T-helper 1 cell treated with Interleukin-12 subunit alpha and Interleukin-12 subunit beta and Interleukin-4 antibody, amounts not matched to agents 30 μg/mL and 1 μg/mL, for 36 hours (primary cell): Measurements from ENCODE around the gene FAM90A26.
"Not testable (repeated sequence)": the region's sequence is repeated elsewhere in the genome, so short reads cannot be mapped to it uniquely, and the experiment has no call there.

Source experiments
- H3K27ac Mint-ChIP-seq: one replicate; pipeline ENCODE4 v1.8.0; 2021; ENCODE audit warnings: mild to moderate bottlenecking, mixed read lengths
- H3K27me3 Mint-ChIP-seq: one replicate; pipeline ENCODE4 v1.8.0; 2021; ENCODE audit warnings: low read depth, mixed read lengths
- H3K36me3 Mint-ChIP-seq: one replicate; pipeline ENCODE4 v1.8.0; 2021; ENCODE audit warnings: low read depth, mixed read lengths
- H3K4me1 Mint-ChIP-seq: one replicate; pipeline ENCODE4 v1.8.0; 2021; ENCODE audit warnings: low read depth, mixed read lengths
- H3K4me3 Mint-ChIP-seq: one replicate; pipeline ENCODE4 v1.8.0; 2021; ENCODE audit warnings: mild to moderate bottlenecking, moderate library complexity, mixed read lengths
- H3K9me3 Mint-ChIP-seq: one replicate; pipeline ENCODE4 v1.8.0; 2021; ENCODE audit warnings: mixed read lengths

Gene FAM90A26

GRCh38 chr4:9169791-9170459 lies at the start of gene FAM90A26:
TSS of gene FAM90A26 (plus strand) at chr4:9170409. CDS start at chr4:9173173, 2,764 bp downstream.
- H3K4me3 Mint-ChIP-seq, H3K9me3 Mint-ChIP-seq, H3K27ac Mint-ChIP-seq, H3K4me1 Mint-ChIP-seq, H3K27me3 Mint-ChIP-seq, H3K36me3 Mint-ChIP-seq: not testable (repeated sequence)

GRCh38 chr4:9122711-9123110 lies 47.5 kb upstream of the FAM90A26 start:
- not testable (repeated sequence) for H3K4me3 Mint-ChIP-seq, H3K9me3 Mint-ChIP-seq, H3K36me3 Mint-ChIP-seq, H3K27ac Mint-ChIP-seq, H3K4me1 Mint-ChIP-seq
- H3K27me3 Mint-ChIP-seq = peaks cover 12% of the 10 kb centered on the region

DNA sequence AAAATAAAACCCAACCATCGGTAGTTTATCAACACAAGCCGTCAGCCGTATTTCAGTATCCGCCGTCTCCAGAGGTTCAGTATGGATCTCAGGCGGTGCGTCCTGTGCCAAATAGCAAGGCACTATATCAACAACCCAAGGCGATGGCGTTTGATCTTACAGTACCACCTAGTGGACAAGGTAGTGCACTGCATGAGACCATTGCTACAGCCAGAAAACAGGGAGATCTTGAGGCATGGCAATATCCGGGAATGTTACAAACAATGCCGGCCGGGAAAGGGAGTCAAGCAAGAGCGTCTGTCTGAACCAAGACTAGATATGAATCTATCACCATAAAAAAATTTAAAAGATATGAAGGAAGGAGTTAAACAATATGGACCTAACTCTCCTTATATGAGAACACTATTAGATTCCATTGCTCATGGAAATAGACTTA lies 46.6 kb upstream of the FAM90A26 start:
- H3K4me1 Mint-ChIP-seq, H3K9me3 Mint-ChIP-seq, H3K4me3 Mint-ChIP-seq, H3K36me3 Mint-ChIP-seq, H3K27ac Mint-ChIP-seq: not testable (repeated sequence)
- H3K27me3 Mint-ChIP-seq = peaks cover 12% of the 10 kb centered on the region

DNA sequence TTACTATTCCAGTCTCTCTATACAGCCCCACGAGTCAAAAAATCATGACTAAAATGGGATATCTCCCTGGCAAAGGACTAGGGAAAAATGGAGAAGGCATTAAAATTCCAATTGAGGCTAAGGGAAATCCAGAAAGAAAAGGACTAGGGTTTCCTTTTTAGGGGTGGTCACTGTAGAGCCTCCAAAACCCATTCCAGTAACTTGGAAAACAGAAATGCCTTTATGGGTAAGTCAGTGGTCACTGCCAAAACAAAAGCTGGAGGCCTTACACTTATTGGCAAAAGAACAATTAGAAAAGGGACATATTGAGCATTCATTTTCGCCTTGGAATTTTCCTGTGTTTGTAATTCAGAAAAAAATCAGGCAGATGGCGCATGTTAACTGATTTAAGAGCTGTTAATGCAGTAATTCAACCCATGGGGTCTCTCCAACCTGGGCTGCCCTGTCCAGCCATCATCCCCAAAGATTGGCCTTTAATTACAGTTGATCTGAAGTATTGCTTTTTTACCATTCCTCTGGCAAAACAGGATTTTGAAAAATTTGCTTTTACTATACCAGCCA lies 44.5 kb upstream of the FAM90A26 start:
- not testable (repeated sequence) for H3K36me3 Mint-ChIP-seq, H3K9me3 Mint-ChIP-seq, H3K27ac Mint-ChIP-seq, H3K4me3 Mint-ChIP-seq, H3K4me1 Mint-ChIP-seq
- H3K27me3 Mint-ChIP-seq = peaks cover 12% of the 10 kb centered on the region

DNA sequence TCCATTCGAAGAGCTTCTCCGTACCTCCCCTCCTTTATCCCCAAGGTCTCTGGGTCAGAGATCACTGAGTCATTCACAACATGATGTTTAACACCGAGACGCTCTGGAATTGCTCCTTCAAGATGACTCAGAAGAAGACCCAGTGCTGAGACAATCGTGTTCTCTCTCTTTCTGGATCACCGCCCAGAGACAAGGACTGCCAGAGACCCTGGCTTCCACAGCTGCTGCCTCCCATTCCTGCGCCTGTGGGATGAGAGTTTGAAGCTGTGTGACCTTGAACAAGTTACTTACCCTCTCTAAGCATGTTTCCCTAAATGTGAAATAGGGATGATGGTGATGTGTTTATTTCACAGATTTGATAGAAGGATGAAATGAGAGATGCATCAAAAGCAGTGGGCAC lies 38.8 kb upstream of the FAM90A26 start:
- not testable (repeated sequence) for H3K9me3 Mint-ChIP-seq, H3K27ac Mint-ChIP-seq, H3K36me3 Mint-ChIP-seq, H3K4me3 Mint-ChIP-seq, H3K27me3 Mint-ChIP-seq, H3K4me1 Mint-ChIP-seq

GRCh38 chr4:9132849-9133248 lies 37.4 kb upstream of the FAM90A26 start:
- H3K4me3 Mint-ChIP-seq, H3K9me3 Mint-ChIP-seq, H3K4me1 Mint-ChIP-seq, H3K27me3 Mint-ChIP-seq, H3K36me3 Mint-ChIP-seq, H3K27ac Mint-ChIP-seq: not testable (repeated sequence)

DNA sequence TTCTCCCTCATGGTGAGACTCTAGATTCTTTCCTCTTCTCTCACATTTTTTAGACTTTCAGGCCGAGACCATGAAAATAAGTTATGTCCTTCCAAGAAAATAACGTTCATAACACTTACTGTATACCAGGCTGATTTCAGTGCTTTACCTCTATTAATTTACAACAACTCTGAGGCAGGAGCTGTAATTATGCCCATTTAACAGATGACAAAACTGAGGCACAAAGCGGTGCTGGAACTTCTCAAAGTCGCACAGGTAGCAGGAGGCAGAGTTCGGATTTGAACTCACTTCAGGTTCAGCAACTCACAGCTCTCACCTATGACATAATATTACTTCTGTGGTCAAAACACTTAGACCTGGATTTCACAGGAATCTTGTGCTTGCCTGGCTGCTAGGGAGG lies 36.2 kb upstream of the FAM90A26 start:
- H3K27me3 Mint-ChIP-seq, H3K4me3 Mint-ChIP-seq, H3K27ac Mint-ChIP-seq, H3K4me1 Mint-ChIP-seq, H3K36me3 Mint-ChIP-seq, H3K9me3 Mint-ChIP-seq: not testable (repeated sequence)

DNA sequence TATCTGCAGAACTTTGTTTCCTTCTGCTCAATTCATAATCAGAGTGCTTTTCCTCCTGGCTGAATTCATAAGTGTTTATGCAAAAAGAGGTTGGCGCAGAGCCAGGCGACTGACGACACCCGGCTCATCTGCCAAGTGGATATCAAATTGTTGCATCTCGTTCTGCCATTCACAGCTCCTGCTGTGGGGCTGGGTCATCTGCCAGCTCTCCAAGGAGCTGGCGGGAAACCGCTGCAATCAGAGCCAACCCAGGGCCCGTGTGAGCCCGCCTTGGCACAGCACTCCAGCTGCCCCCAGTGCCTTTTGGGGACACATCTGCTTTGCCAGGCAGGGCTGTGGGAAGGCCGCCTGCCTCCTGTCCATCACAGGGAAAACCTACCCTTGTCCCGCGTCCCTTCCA lies 35.7 kb upstream of the FAM90A26 start:
- not testable (repeated sequence) for H3K36me3 Mint-ChIP-seq, H3K4me1 Mint-ChIP-seq, H3K4me3 Mint-ChIP-seq, H3K9me3 Mint-ChIP-seq, H3K27ac Mint-ChIP-seq, H3K27me3 Mint-ChIP-seq

- not testable (repeated sequence) for H3K36me3 Mint-ChIP-seq, H3K27me3 Mint-ChIP-seq, H3K9me3 Mint-ChIP-seq, H3K27ac Mint-ChIP-seq, H3K4me1 Mint-ChIP-seq, H3K4me3 Mint-ChIP-seq
Observed at GRCh38 chr4:9141050-9141449, 29.2 kb upstream of the FAM90A26 start.

GRCh38 chr4:9142786-9143185 lies 27.4 kb upstream of the FAM90A26 start:
- H3K27ac Mint-ChIP-seq, H3K27me3 Mint-ChIP-seq, H3K4me3 Mint-ChIP-seq, H3K36me3 Mint-ChIP-seq, H3K4me1 Mint-ChIP-seq, H3K9me3 Mint-ChIP-seq: not testable (repeated sequence)

GRCh38 chr4:9143421-9144080 lies 26.7 kb upstream of the FAM90A26 start:
- Mint-ChIP-seq H3K27ac (no peak overlapping the region), H3K4me1 (no peaks in the 10 kb centered on the region)

DNA sequence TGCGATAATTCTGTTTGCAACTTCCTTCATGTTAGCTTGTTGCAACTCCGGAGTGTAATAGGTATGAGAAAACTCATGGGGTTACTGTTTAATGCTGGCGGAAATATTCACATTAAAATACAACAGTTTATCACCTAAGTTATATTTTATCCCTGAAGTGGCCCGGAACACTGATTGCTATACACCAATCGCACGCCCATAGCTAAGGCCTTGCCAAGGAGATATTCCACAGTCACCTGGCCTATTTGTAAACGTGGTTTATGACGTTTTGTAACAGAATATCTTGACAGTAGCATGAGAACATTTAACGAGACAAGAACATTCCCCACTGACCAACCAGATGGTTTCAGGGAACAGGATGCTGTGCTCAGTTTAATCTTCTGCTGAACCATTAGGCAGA lies 23.2 kb upstream of the FAM90A26 start:
- no peak overlapping the region for H3K4me3 Mint-ChIP-seq
- no peaks in the 10 kb centered on the region for H3K36me3 Mint-ChIP-seq
- no peaks in the 10 kb centered on the region for H3K27me3 Mint-ChIP-seq
- no peaks in the 10 kb centered on the region for H3K9me3 Mint-ChIP-seq
- no peak overlapping the region for H3K27ac Mint-ChIP-seq
- peaks cover 3% of the 10 kb centered on the region for H3K4me1 Mint-ChIP-seq

More at GRCh38 chr4:9143421-9144080, 26.7 kb upstream of the FAM90A26 start:
- Mint-ChIP-seq H3K9me3 (no peaks in the 10 kb centered on the region), H3K27me3 (no peaks in the 10 kb centered on the region), H3K4me3 (no peak overlapping the region), H3K36me3 (no peaks in the 10 kb centered on the region)

DNA sequence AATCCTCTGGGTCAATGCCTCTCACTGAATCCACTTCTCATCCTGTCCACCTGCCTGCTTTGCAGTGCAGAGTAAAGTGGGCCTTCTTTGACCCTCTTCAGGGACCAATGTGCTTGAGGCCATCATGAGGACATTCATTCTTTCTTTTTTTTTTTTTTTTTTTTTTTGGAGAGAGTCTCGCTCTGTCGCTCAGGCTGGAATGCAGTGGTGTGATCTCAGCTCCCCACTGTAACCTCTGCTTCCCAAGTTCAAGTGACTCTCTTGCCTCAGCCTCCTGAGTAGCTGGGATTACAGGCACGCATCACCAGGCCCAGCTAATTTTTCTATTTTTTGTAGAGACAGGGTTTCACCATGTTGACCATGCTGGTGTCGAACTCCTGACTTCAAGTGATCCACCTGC lies 22.8 kb upstream of the FAM90A26 start:
- not testable (repeated sequence) for H3K36me3 Mint-ChIP-seq, H3K27me3 Mint-ChIP-seq, H3K9me3 Mint-ChIP-seq, H3K27ac Mint-ChIP-seq, H3K4me1 Mint-ChIP-seq, H3K4me3 Mint-ChIP-seq

DNA sequence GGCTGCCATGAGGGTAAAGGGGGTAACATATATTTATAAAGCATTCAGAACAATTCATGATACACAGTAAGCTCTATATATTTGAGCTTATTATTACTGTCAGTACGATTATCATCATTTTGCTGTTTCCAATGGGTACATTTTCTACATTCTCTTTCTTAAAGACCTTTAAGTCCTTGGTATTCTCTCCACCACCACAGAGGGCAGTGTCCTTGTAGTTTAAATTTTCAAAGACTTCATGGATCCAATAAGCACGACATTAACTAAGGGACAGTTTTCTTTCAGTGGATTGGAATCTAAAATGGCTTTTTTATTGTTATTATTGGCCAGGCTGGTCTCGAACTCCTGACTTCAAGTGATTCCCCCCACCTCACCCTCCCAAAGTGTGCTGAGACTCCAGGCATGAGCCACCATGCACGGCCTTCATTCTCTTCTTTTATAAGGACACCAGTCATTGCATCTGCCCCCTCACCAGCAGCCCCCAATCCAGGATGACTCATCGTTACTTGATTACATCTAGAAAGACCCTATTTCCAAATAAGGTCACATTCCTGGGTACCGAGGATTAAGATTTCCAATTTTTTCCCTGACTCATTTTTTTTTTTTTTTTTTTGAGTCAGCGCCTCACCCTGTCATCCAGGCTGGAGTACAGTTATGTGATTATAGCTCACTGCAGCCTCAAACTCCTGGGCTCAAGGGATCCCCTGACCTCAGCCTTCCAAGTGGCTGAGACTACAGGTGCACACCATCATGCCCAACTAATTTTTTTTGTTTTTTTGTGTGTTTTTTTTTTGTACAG lies 21.4 kb upstream of the FAM90A26 start:
- H3K27me3 Mint-ChIP-seq, H3K9me3 Mint-ChIP-seq, H3K36me3 Mint-ChIP-seq, H3K4me1 Mint-ChIP-seq, H3K27ac Mint-ChIP-seq, H3K4me3 Mint-ChIP-seq: not testable (repeated sequence)

DNA sequence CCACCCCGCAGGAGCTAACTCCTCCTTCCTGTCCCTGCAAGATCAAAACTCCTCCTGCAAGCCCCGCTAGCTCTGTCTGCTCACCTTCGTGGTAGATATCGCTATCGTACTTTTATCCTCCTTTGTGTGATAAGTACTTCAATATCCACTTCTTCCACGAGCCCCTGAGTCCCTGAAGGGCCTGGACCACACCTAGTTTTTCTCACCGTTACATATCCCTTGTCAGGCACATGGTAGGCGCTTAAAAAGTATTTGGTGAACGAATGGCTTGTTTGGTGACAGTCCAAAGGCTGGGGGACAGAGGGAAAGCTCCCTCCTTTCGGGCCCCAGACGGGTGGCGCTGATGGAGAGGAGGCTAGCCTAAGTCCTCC lies 18.4 kb upstream of the FAM90A26 start:
- H3K9me3 Mint-ChIP-seq, H3K36me3 Mint-ChIP-seq, H3K27me3 Mint-ChIP-seq: not testable (repeated sequence)
- Mint-ChIP-seq H3K4me1 (peaks cover 14% of the 10 kb centered on the region), H3K4me3 (peak overlapping the region; percentile 93), H3K27ac (peak overlapping the region; percentile 52)
